Activated T-helper 1 cell treated with anti-CD3 and anti-CD28 coated beads, Interleukin-2, amount 50 U/mL, for 16 hours (primary cell): ENCODE data around the gene TIMM44.

ENCODE experiments used
- DNase-seq, 2 donors: peaks; one replicate each; pipeline ENCODE4 v3.0.0-alpha.2; 2020; ENCODE audit warnings: low read depth in 1 of 2, low spot score in 1 of 2

The TIMM44 gene

DNA sequence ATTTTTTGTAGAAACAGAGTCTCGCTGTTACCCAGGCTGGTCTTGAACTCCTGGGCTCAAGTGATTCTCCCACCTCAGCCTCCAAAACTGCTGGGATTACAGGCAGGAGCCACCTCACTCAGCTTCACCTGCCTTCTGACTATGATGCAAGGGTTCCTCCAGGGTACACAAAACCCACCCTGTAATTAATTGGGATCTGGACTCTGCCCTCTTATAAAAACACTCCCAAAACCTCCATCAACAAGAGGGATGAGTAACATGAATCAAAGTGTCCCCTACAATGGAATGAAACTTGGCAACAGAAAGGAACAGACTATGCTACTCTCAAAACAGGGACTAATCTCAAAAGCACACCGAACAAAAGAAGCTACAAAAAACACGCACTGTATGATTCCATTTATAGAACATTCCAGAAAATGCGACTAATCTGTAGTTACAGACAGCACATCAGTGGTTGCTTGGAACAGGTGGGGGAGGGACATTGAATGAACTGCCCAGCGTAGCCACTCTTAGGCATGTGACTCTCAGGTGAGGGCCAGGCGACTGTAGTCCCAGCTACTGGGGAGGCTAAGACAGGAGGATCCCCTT lies 66.1 kb downstream of the TIMM44 start:
- DNase-seq = no peak
